GM12878 (cell line): Measurements from ENCODE around the gene ZFP36. TPM values are rescaled to one million over a fixed set of nuclear protein-coding genes. Genes with fewer than 3 reads are reported as not detected.
A peak's percentile ranks its signal among the peaks of the same experiment; 100 is the strongest.

Experiments
- ATAC-seq: fragments of 200-7000 bp; cut with Tn5 transposase; 3 replicates; pipeline ENCODE4 v1.9.1; 2020; ENCODE audit warnings: mild to moderate bottlenecking, moderate library complexity
- BruUV-seq: library from RNA; stranded (reverse); fragments of 400-500 nt; replicated peaks from 2 replicates; lab custom pipeline; 2021; lab: Mats Ljungman, UMichigan
- CTCF ChIA-PET: fragments of 300-600 bp; sonication (Branson Sonifier 250); formaldehyde crosslinking; extraction: SDS; loops from one replicate; lab custom pipeline; 2021; ENCODE audit warnings: inconsistent platforms; lab: Yijun Ruan, JAX
- POLR2A ChIA-PET: fragments of 350-600 bp; formaldehyde crosslinking; extraction: SDS; loops from one replicate; lab custom pipeline; 2021; ENCODE audit warnings: inconsistent platforms; lab: Charles Lee
- RAD21 ChIA-PET: fragments of 300-600 bp; sonication (Branson Sonifier 250); formaldehyde crosslinking; loops from one replicate; lab custom pipeline; 2023; ENCODE audit warnings: antibody characterized with exemption; ENCODE audit not compliant: unreplicated experiment; lab: Charles Lee
- SMC1A ChIA-PET: fragments of 300-600 bp; sonication (Branson Sonifier 250); formaldehyde crosslinking; loops from one replicate; lab custom pipeline; 2023; ENCODE audit not compliant: unreplicated experiment, uncharacterized antibody; lab: Charles Lee
- DNase-seq: peaks from one replicate; pipeline ENCODE4 v3.0.0-alpha.2; 2011; ENCODE audit warnings: low read depth, low spot score
- FAIRE-seq: peaks from 3 replicates; lab custom pipeline; 2011; peaks lifted over from hg19 to GRCh38; lab: Jason Lieb, UNC
- H2AFZ ChIP-seq: 2 replicates; pipeline ENCODE4 v1.6.0; 2011; ENCODE audit warnings: low read depth, low read length, control low read depth; ENCODE audit not compliant: control insufficient read depth
- H3K27ac ChIP-seq: 2 replicates; pipeline ENCODE4 v1.5.1; 2011; ENCODE audit warnings: control low read depth; ENCODE audit not compliant: control insufficient read depth, insufficient read depth
- H3K27me3 ChIP-seq, 2 experiments: replicated peaks in 1 of 2; 2 replicates each; pipeline versions ENCODE4 v1.6.0 to v1.6.1; 2011; ENCODE audit warnings: low read length in 1 of 2; ENCODE audit not compliant: control insufficient read depth in 2 of 2, insufficient read depth in 2 of 2
- H3K36me3 ChIP-seq, 2 experiments: 2 replicates each; pipeline ENCODE4 v1.5.1; 2011; ENCODE audit warnings: low read length in 1 of 2; ENCODE audit not compliant: control insufficient read depth in 2 of 2, insufficient read depth in 2 of 2
- H3K4me1 ChIP-seq: 2 replicates; pipeline ENCODE4 v1.6.1; 2011; ENCODE audit warnings: mild to moderate bottlenecking, low read length, moderate library complexity, mixed read lengths; ENCODE audit not compliant: control insufficient read depth, insufficient read depth
- H3K4me2 ChIP-seq: 2 replicates; pipeline ENCODE4 v1.6.0; 2011; ENCODE audit warnings: control low read depth; ENCODE audit not compliant: control insufficient read depth, insufficient read depth
- H3K4me3 ChIP-seq: fragments of 200-600 bp; sonication (generic); 2 replicates; pipeline ENCODE4 v1.5.1; 2016
- H3K79me2 ChIP-seq: 2 replicates; pipeline ENCODE4 v1.6.0; 2011; ENCODE audit warnings: low read length; ENCODE audit not compliant: control insufficient read depth, insufficient read depth
- H3K9ac ChIP-seq: 2 replicates; pipeline ENCODE4 v1.8.0; 2011; ENCODE audit warnings: low read length, control low read depth, mixed read lengths; ENCODE audit not compliant: control insufficient read depth, insufficient read depth
- H3K9me3 ChIP-seq: replicated peaks from 3 replicates; pipeline ENCODE4 v1.5.1; 2011; ENCODE audit warnings: mild to moderate bottlenecking, low read length; ENCODE audit not compliant: control insufficient read depth, insufficient read depth
- H4K20me1 ChIP-seq: 2 replicates; pipeline ENCODE4 v1.6.0; 2011; ENCODE audit not compliant: control insufficient read depth, insufficient read depth
- CHD4 ChIP-seq: fragments of 200-600 bp; sonication (generic); IDR thresholded peaks from 2 replicates; pipeline ENCODE4 v1.6.1; 2016; ENCODE audit warnings: mild to moderate bottlenecking
- EED ChIP-seq: sonication (generic); IDR thresholded peaks from 2 replicates; pipeline ENCODE4 v1.6.1; 2016; ENCODE audit warnings: antibody characterized with exemption, low read depth
- EP300 ChIP-seq, 2 experiments: fragments of 150-350 bp in 1 of 2; IDR thresholded peaks; 2 replicates each; pipeline ENCODE4 v1.6.1; 2011 to 2012; ENCODE audit warnings: low read depth in 2 of 2, low read length in 2 of 2, borderline replicate concordance in 1 of 2, improper control_type of control experiment in 1 of 2, inconsistent platforms in 1 of 2; ENCODE audit not compliant: control insufficient read depth in 1 of 2
- FOS ChIP-seq: IDR thresholded peaks from 3 replicates; pipeline ENCODE4 v1.6.1; 2011; ENCODE audit warnings: borderline replicate concordance; ENCODE audit not compliant: insufficient read length; ENCODE audit errors: extremely low read depth
- GABPA ChIP-seq: IDR thresholded peaks from 2 replicates; pipeline ENCODE4 v1.6.1; 2014; ENCODE audit warnings: antibody characterized with exemption, low read depth, mild to moderate bottlenecking, inconsistent platforms
- IKZF2 ChIP-seq, 2 experiments: fragments of 450-650 bp; IDR thresholded peaks; 2 replicates each; pipeline ENCODE4 v1.6.1; 2017; ENCODE audit warnings: mild to moderate bottlenecking in 2 of 2, moderate library complexity in 2 of 2
- NFIC ChIP-seq: IDR thresholded peaks from 2 replicates; pipeline ENCODE4 v1.6.1; 2012; ENCODE audit warnings: low read depth, mild to moderate bottlenecking, inconsistent platforms, low read length, moderate library complexity
- POLR2AphosphoS2 ChIP-seq: IDR thresholded peaks from 2 replicates; pipeline ENCODE4 v1.6.1; 2011; ENCODE audit warnings: low read depth, mild to moderate bottlenecking, low read length, improper control_type of control experiment, moderate library complexity
- RUNX3 ChIP-seq: IDR thresholded peaks from 2 replicates; pipeline ENCODE4 v1.6.1; 2012; ENCODE audit warnings: low read length, inconsistent platforms
- SMAD5 ChIP-seq: IDR thresholded peaks from 2 replicates; pipeline ENCODE4 v1.6.1; 2016; ENCODE audit warnings: antibody characterized with exemption, low read depth
- ZNF217 ChIP-seq: fragments of 450-650 bp; IDR thresholded peaks from 2 replicates; pipeline ENCODE4 v1.6.1; 2017; ENCODE audit warnings: antibody characterized with exemption, mild to moderate bottlenecking
- ZNF274 ChIP-seq: IDR thresholded peaks from one replicate; pipeline ENCODE4 v1.8.0; 2011; ENCODE audit not compliant: insufficient read length, insufficient read depth
- WGBS: methylation state at CpG from one replicate; pipeline ENCODE4 v1.1.6; 2016; ENCODE audit warnings: low lambda C conversion rate; ENCODE audit not compliant: insufficient replicate concordance, insufficient coverage; ENCODE audit errors: missing lambda C conversion rate; 5-methylcytosine and 5-hydroxymethylcytosine counted together
- in situ Hi-C: fragments of 300-500 bp; cut with MboI; formaldehyde crosslinking; loops from 9 replicates; pipeline ENCODE4 v1.14.3; 2018; ENCODE audit warnings: mixed read lengths
- intact Hi-C: fragments of 100-400 bp; cut with micrococcal nuclease; formaldehyde crosslinking; loops from one replicate; pipeline ENCODE4 v1.14.2; 2022; ENCODE audit not compliant: unreplicated experiment
- polyA plus RNA-seq, 11 experiments: library from polyadenylated mRNA; depleted of rRNA in 4 of 11; unstranded in 6 of 11; stranded (reverse) in 5 of 11; fragments of >200 nt; fragmentation: Nextera tagmentation in 4 of 11; fragmentation: Illumina TruSeq in 1 of 11; extraction: Ambion mirVana in 4 of 11; extraction: Trizol in 1 of 11; gene quantifications; 1 replicate in 1 of 11; 2 replicates in 10 of 11; pipeline versions ENCODE4 v1.2.1 to v1.2.3, GENCODE V29; 2011 to 2016; ENCODE audit warnings: inconsistent platforms in 2 of 11, missing spikeins in 2 of 11, low read depth in 1 of 11
- total RNA-seq, 4 experiments: library from RNA; depleted of rRNA in 3 of 4; stranded (reverse); fragments of >200 nt in 3 of 4; fragmentation: Illumina TruSeq in 1 of 4; extraction: Trizol in 1 of 4; gene quantifications; 2 replicates each; pipeline versions ENCODE4 v1.2.1 to v1.2.3, GENCODE V29; 2013 to 2021
- TF ChIP-seq, protein P1 (sequence below): fragments of 450-650 bp; IDR thresholded peaks from 2 replicates; pipeline ENCODE4 v1.6.1; 2017; ENCODE audit warnings: mild to moderate bottlenecking, moderate library complexity
- TF ChIP-seq, protein P2 (sequence below): fragments of 450-650 bp; IDR thresholded peaks from 2 replicates; pipeline ENCODE4 v1.6.1; 2017; ENCODE audit warnings: mild to moderate bottlenecking, moderate library complexity

The ZFP36 gene
- total and polyA plus RNA-seq, 10 of the 15 experiments (the other 5 are each of a cell fraction or from before 2014, with no cell fraction given) = 5.3 to 55.0 (median 18.1) TPM

DNA sequence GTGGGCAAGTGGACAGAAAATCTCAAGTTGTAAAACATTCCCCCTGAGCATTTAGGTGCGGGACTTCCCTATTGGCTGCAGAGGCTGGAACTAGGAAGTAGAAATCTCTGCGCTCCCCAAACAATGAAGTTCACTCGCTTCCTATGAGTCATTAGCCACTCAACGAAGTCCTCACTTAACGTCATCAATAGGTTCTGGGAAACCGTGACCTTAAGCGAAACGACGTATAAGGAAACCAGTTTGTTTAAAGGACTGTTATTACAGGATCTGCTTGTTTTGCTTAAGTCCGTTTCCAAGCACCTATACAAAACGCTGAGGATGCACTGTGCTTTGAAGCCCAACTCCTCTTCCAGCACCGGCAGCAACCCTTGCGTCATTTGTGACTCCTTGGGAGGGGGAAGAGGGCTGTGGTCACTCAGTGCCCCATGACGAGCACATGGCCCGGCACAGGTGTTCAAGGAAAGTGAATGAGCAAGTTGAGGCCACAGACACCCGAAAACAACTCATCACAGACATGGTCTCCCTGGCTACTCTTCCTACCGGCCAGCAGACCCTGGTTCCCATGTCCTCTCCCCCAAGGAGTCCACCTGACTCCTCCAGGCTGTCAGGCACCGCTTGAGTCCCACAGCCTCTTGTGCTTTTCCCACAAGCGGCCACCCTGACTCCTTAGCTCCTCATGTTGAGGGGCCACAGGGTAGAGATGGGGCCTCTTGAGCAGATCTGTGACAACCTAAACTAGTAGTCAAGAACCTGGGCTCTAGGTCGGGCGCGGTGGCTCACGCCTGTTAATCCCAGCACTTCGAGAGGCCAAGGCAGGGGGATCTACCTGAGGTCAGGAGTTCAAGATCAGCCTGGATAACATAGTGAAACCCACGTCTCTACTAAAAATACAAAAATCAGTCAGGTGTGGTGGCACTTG, 24.3 kb downstream of the ZFP36 start:
- intact Hi-C loops = loop anchor here (2.0 kb wide), 1 partner anchor 18 kb away; the partner anchor contains the start of gene PLEKHG2
- peak overlapping the region; percentile 63 for H3K9ac ChIP-seq
- ChIA-PET POLR2A (interaction anchor here (0.5 kb wide), 1 partner anchor 602 kb away, joined by 3 read pairs; no protein-coding TSS in a partner anchor), CTCF (interaction anchor here (1.1 kb wide), 1 partner anchor 19 kb away, joined by 3 read pairs; no protein-coding TSS in a partner anchor), SMC1A (interaction anchor here (1.6 kb wide), 1 partner anchor 17 kb away, joined by 4 read pairs; no protein-coding TSS in a partner anchor), RAD21 (no interaction called here)
- H3K36me3 ChIP-seq = peaks cover 10 to 15% of the 10 kb centered on the region in 2 experiments
- 4% methylated on average over 25 of the region's 25 CpGs for WGBS
- DNase-seq (no peak), ATAC-seq (peak; percentile 69), FAIRE-seq (peak; percentile 89)
- no peak overlapping the region; the same call in 1 of the 2 replicates for H3K4me3 ChIP-seq
- peaks cover 33% of the 10 kb centered on the region for H3K79me2 ChIP-seq
- no peaks in the 10 kb centered on the region for H3K27me3 ChIP-seq
- H3K9me3 ChIP-seq = no peaks in the 10 kb centered on the region
- peak overlapping the region; percentile 76 for H3K4me2 ChIP-seq
- no peaks in the 10 kb centered on the region; the same call in 1 of the 2 replicates for H4K20me1 ChIP-seq
- in situ Hi-C loops = no loop called here
- H2AFZ ChIP-seq = no peak overlapping the region; the same call in none of the 2 replicates
- peak overlapping the region; percentile 92 for H3K27ac ChIP-seq
- BruUV-seq = no TSS peak
- peaks cover 36% of the 10 kb centered on the region for H3K4me1 ChIP-seq
- TF ChIP-seq RUNX3 (peak; percentile 82), POLR2AphosphoS2 (0 out of 2 replicates have a peak, but pooled peaks have one; percentile 36), EED (peak; percentile 67; the same call in 1 of the 2 replicates), EP300 (IDR thresholded peaks at IDR 0.05; ENCODE audit: borderline replicate concordance in 1 of 2, control insufficient read depth in 1 of 2, low read depth in 2 of 2, low read length in 2 of 2) (peak in 1 of 2 experiments; percentile 84; a peak in 3 of 4 replicates), FOS (no peak), ZNF274 (no peak), NFIC (peak; percentile 40; the same call in 1 of the 2 replicates), GABPA (peak; percentile 61; the same call in 1 of the 2 replicates), IKZF2 (IDR thresholded peaks at IDR 0.05) (peak in 1 of 2 experiments; percentile 64; a peak in 2 of 4 replicates), CHD4 (no peak), SMAD5 (no peak), ZNF217 (no peak)
- TF ChIP-seq, protein P1, sequence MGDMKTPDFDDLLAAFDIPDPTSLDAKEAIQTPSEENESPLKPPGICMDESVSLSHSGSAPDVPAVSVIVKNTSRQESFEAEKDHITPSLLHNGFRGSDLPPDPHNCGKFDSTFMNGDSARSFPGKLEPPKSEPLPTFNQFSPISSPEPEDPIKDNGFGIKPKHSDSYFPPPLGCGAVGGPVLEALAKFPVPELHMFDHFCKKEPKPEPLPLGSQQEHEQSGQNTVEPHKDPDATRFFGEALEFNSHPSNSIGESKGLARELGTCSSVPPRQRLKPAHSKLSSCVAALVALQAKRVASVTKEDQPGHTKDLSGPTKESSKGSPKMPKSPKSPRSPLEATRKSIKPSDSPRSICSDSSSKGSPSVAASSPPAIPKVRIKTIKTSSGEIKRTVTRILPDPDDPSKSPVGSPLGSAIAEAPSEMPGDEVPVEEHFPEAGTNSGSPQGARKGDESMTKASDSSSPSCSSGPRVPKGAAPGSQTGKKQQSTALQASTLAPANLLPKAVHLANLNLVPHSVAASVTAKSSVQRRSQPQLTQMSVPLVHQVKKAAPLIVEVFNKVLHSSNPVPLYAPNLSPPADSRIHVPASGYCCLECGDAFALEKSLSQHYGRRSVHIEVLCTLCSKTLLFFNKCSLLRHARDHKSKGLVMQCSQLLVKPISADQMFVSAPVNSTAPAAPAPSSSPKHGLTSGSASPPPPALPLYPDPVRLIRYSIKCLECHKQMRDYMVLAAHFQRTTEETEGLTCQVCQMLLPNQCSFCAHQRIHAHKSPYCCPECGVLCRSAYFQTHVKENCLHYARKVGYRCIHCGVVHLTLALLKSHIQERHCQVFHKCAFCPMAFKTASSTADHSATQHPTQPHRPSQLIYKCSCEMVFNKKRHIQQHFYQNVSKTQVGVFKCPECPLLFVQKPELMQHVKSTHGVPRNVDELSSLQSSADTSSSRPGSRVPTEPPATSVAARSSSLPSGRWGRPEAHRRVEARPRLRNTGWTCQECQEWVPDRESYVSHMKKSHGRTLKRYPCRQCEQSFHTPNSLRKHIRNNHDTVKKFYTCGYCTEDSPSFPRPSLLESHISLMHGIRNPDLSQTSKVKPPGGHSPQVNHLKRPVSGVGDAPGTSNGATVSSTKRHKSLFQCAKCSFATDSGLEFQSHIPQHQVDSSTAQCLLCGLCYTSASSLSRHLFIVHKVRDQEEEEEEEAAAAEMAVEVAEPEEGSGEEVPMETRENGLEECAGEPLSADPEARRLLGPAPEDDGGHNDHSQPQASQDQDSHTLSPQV = no peak
- TF ChIP-seq, protein P2, sequence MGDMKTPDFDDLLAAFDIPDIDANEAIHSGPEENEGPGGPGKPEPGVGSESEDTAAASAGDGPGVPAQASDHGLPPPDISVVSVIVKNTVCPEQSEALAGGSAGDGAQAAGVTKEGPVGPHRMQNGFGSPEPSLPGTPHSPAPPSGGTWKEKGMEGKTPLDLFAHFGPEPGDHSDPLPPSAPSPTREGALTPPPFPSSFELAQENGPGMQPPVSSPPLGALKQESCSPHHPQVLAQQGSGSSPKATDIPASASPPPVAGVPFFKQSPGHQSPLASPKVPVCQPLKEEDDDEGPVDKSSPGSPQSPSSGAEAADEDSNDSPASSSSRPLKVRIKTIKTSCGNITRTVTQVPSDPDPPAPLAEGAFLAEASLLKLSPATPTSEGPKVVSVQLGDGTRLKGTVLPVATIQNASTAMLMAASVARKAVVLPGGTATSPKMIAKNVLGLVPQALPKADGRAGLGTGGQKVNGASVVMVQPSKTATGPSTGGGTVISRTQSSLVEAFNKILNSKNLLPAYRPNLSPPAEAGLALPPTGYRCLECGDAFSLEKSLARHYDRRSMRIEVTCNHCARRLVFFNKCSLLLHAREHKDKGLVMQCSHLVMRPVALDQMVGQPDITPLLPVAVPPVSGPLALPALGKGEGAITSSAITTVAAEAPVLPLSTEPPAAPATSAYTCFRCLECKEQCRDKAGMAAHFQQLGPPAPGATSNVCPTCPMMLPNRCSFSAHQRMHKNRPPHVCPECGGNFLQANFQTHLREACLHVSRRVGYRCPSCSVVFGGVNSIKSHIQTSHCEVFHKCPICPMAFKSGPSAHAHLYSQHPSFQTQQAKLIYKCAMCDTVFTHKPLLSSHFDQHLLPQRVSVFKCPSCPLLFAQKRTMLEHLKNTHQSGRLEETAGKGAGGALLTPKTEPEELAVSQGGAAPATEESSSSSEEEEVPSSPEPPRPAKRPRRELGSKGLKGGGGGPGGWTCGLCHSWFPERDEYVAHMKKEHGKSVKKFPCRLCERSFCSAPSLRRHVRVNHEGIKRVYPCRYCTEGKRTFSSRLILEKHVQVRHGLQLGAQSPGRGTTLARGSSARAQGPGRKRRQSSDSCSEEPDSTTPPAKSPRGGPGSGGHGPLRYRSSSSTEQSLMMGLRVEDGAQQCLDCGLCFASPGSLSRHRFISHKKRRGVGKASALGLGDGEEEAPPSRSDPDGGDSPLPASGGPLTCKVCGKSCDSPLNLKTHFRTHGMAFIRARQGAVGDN = peak; percentile 31; the same call in 1 of the 2 replicates
